Measurements from ENCODE around the gene SPAG6. TPM values are rescaled to one million over a fixed set of nuclear protein-coding genes. Genes with fewer than 3 reads are reported as not detected.

The SPAG6 gene
- total and polyA plus RNA-seq, 5 experiments from 2014 or later = not detected

- no peaks in the 10 kb centered on the region for H3K36me3 Mint-ChIP-seq
- ATAC-seq (no peak), DNase-seq (no peak)
- no peak overlapping the region for H3K27ac Mint-ChIP-seq
- no peaks in the 10 kb centered on the region for H3K9me3 Mint-ChIP-seq
- peaks cover 0 to 12% (median 8%) of the 10 kb centered on the region in 5 donors for H3K27me3 Mint-ChIP-seq
- H3K4me3 Mint-ChIP-seq = no peak overlapping the region
- POLR2A ChIA-PET = interaction anchor here (1.0 kb wide), 1 partner anchor 19 kb away, joined by 4 read pairs; no protein-coding TSS in a partner anchor
- H3K4me1 Mint-ChIP-seq = no peaks in the 10 kb centered on the region
Measured at GRCh38 chr10:22429981-22430421, 84.7 kb downstream of the SPAG6 start.

GRCh38 chr10:22433875-22434274 lies 88.6 kb downstream of the SPAG6 start:
- Mint-ChIP-seq H3K36me3 (no peaks in the 10 kb centered on the region), H3K4me3 (no peak overlapping the region), H3K9me3 (no peaks in the 10 kb centered on the region), H3K27me3 (peaks cover 0 to 6% (median 0%) of the 10 kb centered on the region in 5 donors), H3K27ac (no peak overlapping the region), H3K4me1 (peaks cover 10 to 26% (median 20%) of the 10 kb centered on the region in 4 donors)
- ATAC-seq = no peak
- DNase-seq = no peak
- POLR2A ChIA-PET = interaction anchor here (0.6 kb wide), 1 partner anchor 198 kb away, joined by 3 read pairs; no protein-coding TSS in a partner anchor

- no peaks in the 10 kb centered on the region for H3K9me3 Mint-ChIP-seq
- no peaks in the 10 kb centered on the region for H3K36me3 Mint-ChIP-seq
- H3K27ac Mint-ChIP-seq = peak overlapping the region in 1 of 10 donors; percentile 16
- peaks cover 0 to 4% (median 0%) of the 10 kb centered on the region in 5 donors for H3K27me3 Mint-ChIP-seq
- ATAC-seq (no peak), DNase-seq (no peak)
- H3K4me3 Mint-ChIP-seq = no peak overlapping the region
- peaks cover 10 to 31% (median 25%) of the 10 kb centered on the region in 4 donors for H3K4me1 Mint-ChIP-seq
- POLR2A ChIA-PET = interaction anchor here (3.5 kb wide), 1 partner anchor 111 kb away, joined by 53 read pairs; the partner anchor contains the start of gene BMI1
Measured at GRCh38 chr10:22434521-22434920, 89.2 kb downstream of the SPAG6 start.

GRCh38 chr10:22435650-22436049 lies 90.4 kb downstream of the SPAG6 start:
- no peaks in the 10 kb centered on the region for H3K9me3 Mint-ChIP-seq
- peak overlapping the region in 9 of 10 donors; percentile 9 to 99 (median 90) for H3K27ac Mint-ChIP-seq
- no peak for ATAC-seq
- H3K4me3 Mint-ChIP-seq = peak overlapping the region in 9 of 10 donors; percentile 33 to 99 (median 92)
- no peak for DNase-seq
- H3K36me3 Mint-ChIP-seq = no peaks in the 10 kb centered on the region
- peaks cover 13 to 36% (median 31%) of the 10 kb centered on the region in 4 donors for H3K4me1 Mint-ChIP-seq
- peaks cover 0 to 2% (median 0%) of the 10 kb centered on the region in 5 donors for H3K27me3 Mint-ChIP-seq
- POLR2A ChIA-PET = interaction anchor here (1.1 to 4.1 kb wide), 15 partner anchors 9 to 433 kb away, joined by 3 to 62 read pairs (median 9); partner anchors contain the start of genes BMI1, COMMD3, DNAJC1 and SPAG6

GRCh38 chr10:22436526-22436892 lies 91.2 kb downstream of the SPAG6 start:
- peak overlapping the region; percentile 90 to 99 (median 95) for H3K4me3 Mint-ChIP-seq
- peak; percentile 50 to 63 for ATAC-seq
- H3K36me3 Mint-ChIP-seq = no peaks in the 10 kb centered on the region

GRCh38 chr10:22436893-22437619 lies 91.8 kb downstream of the SPAG6 start:
- peaks cover 0 to under 1% (median 0%) of the 10 kb centered on the region in 5 donors for H3K27me3 Mint-ChIP-seq
- H3K4me1 Mint-ChIP-seq = peaks cover 17 to 36% (median 32%) of the 10 kb centered on the region in 4 donors
- POLR2A ChIA-PET = interaction anchor here (0.6 to 4.1 kb wide), 45 partner anchors 8 to 1002 kb away, joined by 3 to 62 read pairs (median 4); partner anchors contain the start of genes BMI1, COMMD3, DNAJC1 and MLLT10
- no peaks in the 10 kb centered on the region for H3K9me3 Mint-ChIP-seq
- DNase-seq (peak; percentile 78 to 95 (median 90)), ATAC-seq (peak; percentile 86)
- peak overlapping the region; percentile 97 to 99 (median 98) for H3K27ac Mint-ChIP-seq
- H3K4me3 Mint-ChIP-seq = peak overlapping the region; percentile 90 to 99 (median 95)
- H3K36me3 Mint-ChIP-seq = no peaks in the 10 kb centered on the region

More at GRCh38 chr10:22436526-22436892, 91.2 kb downstream of the SPAG6 start:
- POLR2A ChIA-PET = interaction anchor here (0.6 to 4.1 kb wide), 41 partner anchors 8 to 1003 kb away, joined by 3 to 62 read pairs (median 5); partner anchors contain the start of genes BMI1, COMMD3, DNAJC1 and MLLT10
- H3K9me3 Mint-ChIP-seq = no peaks in the 10 kb centered on the region
- peaks cover 17 to 36% (median 32%) of the 10 kb centered on the region in 4 donors for H3K4me1 Mint-ChIP-seq
- peak overlapping the region; percentile 97 to 99 (median 98) for H3K27ac Mint-ChIP-seq
- peak in 1 of 10 donors; percentile 80 for DNase-seq
- H3K27me3 Mint-ChIP-seq = peaks cover 0 to 2% (median 0%) of the 10 kb centered on the region in 5 donors

- peaks cover 17 to 36% (median 32%) of the 10 kb centered on the region in 4 donors for H3K4me1 Mint-ChIP-seq
- no peaks in the 10 kb centered on the region for H3K27me3 Mint-ChIP-seq
- peak overlapping the region; percentile 97 to 99 (median 98) for H3K27ac Mint-ChIP-seq
- H3K4me3 Mint-ChIP-seq = peak overlapping the region; percentile 90 to 99 (median 95)
- no peaks in the 10 kb centered on the region for H3K9me3 Mint-ChIP-seq
- POLR2A ChIA-PET = interaction anchor here (0.6 to 4.1 kb wide), 25 partner anchors 10 to 1000 kb away, joined by 3 to 62 read pairs (median 7); partner anchors contain the start of genes BMI1, COMMD3, DNAJC1 and MLLT10
- no peaks in the 10 kb centered on the region for H3K36me3 Mint-ChIP-seq
- DNase-seq = peak in 5 of 10 donors; percentile 9 to 71 (median 41)
- ATAC-seq = peak; percentile 13 to 19
Measured at GRCh38 chr10:22437620-22438588, 92.6 kb downstream of the SPAG6 start.

- no peaks in the 10 kb centered on the region for H3K27me3 Mint-ChIP-seq
- H3K27ac Mint-ChIP-seq = peak overlapping the region in 9 of 10 donors; percentile 80 to 99 (median 98)
- no peaks in the 10 kb centered on the region for H3K36me3 Mint-ChIP-seq
- peaks cover 17 to 36% (median 32%) of the 10 kb centered on the region in 4 donors for H3K4me1 Mint-ChIP-seq
- H3K4me3 Mint-ChIP-seq = peak overlapping the region; percentile 90 to 99 (median 95)
- no peaks in the 10 kb centered on the region for H3K9me3 Mint-ChIP-seq
- ATAC-seq = no peak
- DNase-seq = no peak
- POLR2A ChIA-PET = interaction anchor here (0.7 to 4.1 kb wide), 6 partner anchors 16 to 436 kb away, joined by 3 to 30 read pairs (median 22); partner anchors contain the start of gene DNAJC1
Measured at GRCh38 chr10:22438711-22439110, 93.4 kb downstream of the SPAG6 start.

- Mint-ChIP-seq H3K36me3 (no peaks in the 10 kb centered on the region), H3K4me3 (no peak overlapping the region), H3K4me1 (peaks cover 13 to 30% (median 23%) of the 10 kb centered on the region in 4 donors), H3K9me3 (no peaks in the 10 kb centered on the region), H3K27ac (peak overlapping the region in 2 of 10 donors; percentile 4 to 46), H3K27me3 (peaks cover 0 to 9% (median 0%) of the 10 kb centered on the region in 5 donors)
- ATAC-seq (no peak), DNase-seq (no peak)
- POLR2A ChIA-PET = no interaction called here
Measured at GRCh38 chr10:22442063-22442462, 96.8 kb downstream of the SPAG6 start.

- H3K4me1 Mint-ChIP-seq = peaks cover 13 to 30% (median 23%) of the 10 kb centered on the region in 4 donors
- H3K36me3 Mint-ChIP-seq = no peaks in the 10 kb centered on the region
- POLR2A ChIA-PET = no interaction called here
- no peak overlapping the region for H3K4me3 Mint-ChIP-seq
- H3K27ac Mint-ChIP-seq = no peak overlapping the region
- H3K9me3 Mint-ChIP-seq = no peaks in the 10 kb centered on the region
- ATAC-seq (no peak), DNase-seq (no peak)
- H3K27me3 Mint-ChIP-seq = peaks cover 0 to 9% (median 0%) of the 10 kb centered on the region in 5 donors
Measured at GRCh38 chr10:22442468-22442867, 97.2 kb downstream of the SPAG6 start.

GRCh38 chr10:22443175-22443901 lies 98.0 kb downstream of the SPAG6 start:
- Mint-ChIP-seq H3K4me1 (peaks cover 11 to 21% (median 15%) of the 10 kb centered on the region in 4 donors), H3K4me3 (no peak overlapping the region), H3K9me3 (no peaks in the 10 kb centered on the region), H3K27me3 (peaks cover 0 to 9% (median 3%) of the 10 kb centered on the region in 5 donors), H3K27ac (no peak overlapping the region), H3K36me3 (peaks cover 0 to under 1% (median 0%) of the 10 kb centered on the region in 3 donors)
- POLR2A ChIA-PET = no interaction called here
- no peak for ATAC-seq
- no peak for DNase-seq
